SK-N-SH (cell line): ENCODE measurements around the gene LGR6. TPM values are rescaled to one million over a fixed set of nuclear protein-coding genes. Genes with fewer than 3 reads are reported as not detected.

Source experiments
- CTCF ChIA-PET: fragments of 300-600, 350-600 bp; formaldehyde crosslinking; extraction: SDS; loops from one replicate; lab custom pipeline; 2021; lab: Yijun Ruan, JAX
- POLR2A ChIA-PET: fragments of 350-600 bp; sonication (Branson Sonifier 250); formaldehyde crosslinking; extraction: SDS; loops from one replicate; lab custom pipeline; 2020; ENCODE audit warnings: antibody characterized with exemption, inconsistent platforms; lab: Yijun Ruan, JAX
- DNase-seq: peaks from one replicate; pipeline ENCODE4 v3.0.0; 2012
- H2AFZ ChIP-seq: fragments of 200-600 bp; sonication (generic); 2 replicates; pipeline ENCODE4 v1.8.1; 2016; ENCODE audit warnings: antibody characterized with exemption, mild to moderate bottlenecking, low read depth
- H3F3A ChIP-seq: fragments of 200-600 bp; sonication (generic); replicated peaks from 2 replicates; pipeline ENCODE3; 2016; ENCODE audit warnings: antibody characterized with exemption, mild to moderate bottlenecking; ENCODE audit not compliant: insufficient read depth
- H3K27ac ChIP-seq, 2 experiments: fragments of 200-500 bp in 1 of 2; fragments of 200-600 bp in 1 of 2; sonication (Bioruptor generic) in 1 of 2; sonication (generic), shearing (Covaris generic) in 1 of 2; 2 replicates each; pipeline versions ENCODE4 v1.5.1 to v1.6.1; 2014 to 2016; ENCODE audit warnings: low read depth in 2 of 2, inconsistent platforms in 1 of 2, low read length in 1 of 2, mild to moderate bottlenecking in 1 of 2, mixed read lengths in 1 of 2
- H3K27me3 ChIP-seq: fragments of 200-600 bp; sonication (generic), shearing (Covaris generic); 2 replicates; pipeline ENCODE4 v1.6.1; 2016; ENCODE audit warnings: mixed run types; ENCODE audit not compliant: insufficient read depth
- H3K36me3 ChIP-seq, 2 experiments: fragments of 200-500 bp in 1 of 2; fragments of 200-600 bp in 1 of 2; sonication (Bioruptor generic) in 1 of 2; sonication (generic) in 1 of 2; replicated peaks in 1 of 2; 2 replicates each; pipeline versions ENCODE3 to v1.5.1; 2014 to 2016; ENCODE audit warnings: low read length in 1 of 2, mild to moderate bottlenecking in 1 of 2; ENCODE audit not compliant: insufficient read depth in 2 of 2, control insufficient read depth in 1 of 2
- H3K4me1 ChIP-seq, 2 experiments: fragments of 200-500 bp in 1 of 2; fragments of 200-600 bp in 1 of 2; sonication (Bioruptor generic) in 1 of 2; sonication (generic), shearing (Covaris generic) in 1 of 2; 2 replicates each; pipeline versions ENCODE4 v1.5.1 to v1.6.1; 2014 to 2016; ENCODE audit warnings: low read depth in 1 of 2, low read length in 1 of 2, mixed run types in 1 of 2; ENCODE audit not compliant: insufficient read depth in 2 of 2, control insufficient read depth in 1 of 2
- H3K4me2 ChIP-seq: fragments of 200-600 bp; sonication (generic), shearing (Covaris generic); 2 replicates; pipeline ENCODE4 v1.6.1; 2017; ENCODE audit warnings: mixed run types
- H3K4me3 ChIP-seq, 2 experiments: fragments of 200-500 bp in 1 of 2; fragments of 200-600 bp in 1 of 2; sonication (Bioruptor generic) in 1 of 2; sonication (generic), shearing (Covaris generic) in 1 of 2; 2 replicates each; pipeline versions ENCODE4 v1.5.1 to v1.8.1; 2014 to 2016; ENCODE audit warnings: low read depth in 2 of 2, inconsistent platforms in 1 of 2, low read length in 1 of 2, mild to moderate bottlenecking in 1 of 2, mixed read lengths in 1 of 2, moderate library complexity in 1 of 2
- H3K79me2 ChIP-seq: fragments of 200-600 bp; sonication (generic); 2 replicates; pipeline ENCODE4 v1.8.1; 2017; ENCODE audit warnings: mild to moderate bottlenecking; ENCODE audit not compliant: insufficient read depth
- H3K9ac ChIP-seq: fragments of 200-600 bp; sonication (generic); 2 replicates; pipeline ENCODE4 v1.6.1; 2017; ENCODE audit warnings: mixed run types
- H3K9me2 ChIP-seq: fragments of 200-600 bp; sonication (generic); 2 replicates; pipeline ENCODE4 v1.6.1; 2017; ENCODE audit warnings: mixed run types
- H3K9me3 ChIP-seq: fragments of 200-600 bp; sonication (generic); 2 replicates; pipeline ENCODE4 v1.6.1; 2017; ENCODE audit warnings: mixed run types, mild to moderate bottlenecking, moderate library complexity
- H4K20me1 ChIP-seq: fragments of 200-600 bp; sonication (generic); 2 replicates; pipeline ENCODE4 v1.6.1; 2017; ENCODE audit warnings: mild to moderate bottlenecking, mixed run types; ENCODE audit not compliant: insufficient read depth
- ELF1 ChIP-seq: IDR thresholded peaks from 2 replicates; pipeline ENCODE4 v1.4.0; 2012
- EP300 ChIP-seq, 2 experiments: IDR thresholded peaks; 2 replicates each; pipeline versions ENCODE4 v1.4.0 to v1.6.1; 2012; ENCODE audit warnings: borderline replicate concordance in 1 of 2, low read depth in 1 of 2, low read length in 1 of 2
- FOSL2 ChIP-seq: IDR thresholded peaks from 2 replicates; pipeline ENCODE4 v1.4.0; 2012; ENCODE audit warnings: low read depth, mild to moderate bottlenecking, moderate library complexity, borderline replicate concordance
- FOXJ3 ChIP-seq: sonication (generic); formaldehyde crosslinking; IDR thresholded peaks from 2 replicates; pipeline ENCODE4 v1.5.1; 2020; ENCODE audit warnings: mild to moderate bottlenecking, missing genetic modification reagents
- FOXM1 ChIP-seq: IDR thresholded peaks from 2 replicates; pipeline ENCODE4 v1.4.0; 2012; ENCODE audit warnings: low read depth, mild to moderate bottlenecking
- GABPA ChIP-seq: IDR thresholded peaks from 2 replicates; pipeline ENCODE4 v1.4.0; 2012; ENCODE audit warnings: low read depth, mild to moderate bottlenecking
- JUND ChIP-seq: IDR thresholded peaks from 2 replicates; pipeline ENCODE4 v1.4.0; 2012
- MEF2A ChIP-seq: IDR thresholded peaks from 2 replicates; pipeline ENCODE4 v1.4.0; 2012; ENCODE audit warnings: low read depth, borderline replicate concordance
- MXI1 ChIP-seq: IDR thresholded peaks from 2 replicates; pipeline ENCODE4 v1.6.1; 2012; ENCODE audit warnings: mild to moderate bottlenecking, low read depth, low read length, improper control_type of control experiment
- NFIC ChIP-seq: IDR thresholded peaks from 2 replicates; pipeline ENCODE4 v1.4.0; 2012; ENCODE audit warnings: borderline replicate concordance
- NRF1 ChIP-seq: IDR thresholded peaks from 2 replicates; pipeline ENCODE4 v1.6.1; 2012; ENCODE audit warnings: low read depth, mild to moderate bottlenecking, low read length
- POLR2AphosphoS5 ChIP-seq: IDR thresholded peaks from 2 replicates; pipeline ENCODE4 v1.6.1; 2012; ENCODE audit warnings: low read depth, low read length
- RCOR1 ChIP-seq: fragments of 150-350 bp; IDR thresholded peaks from 2 replicates; pipeline ENCODE4 v1.6.1; 2017; ENCODE audit warnings: antibody characterized with exemption, low read length
- RFX5 ChIP-seq: IDR thresholded peaks from 2 replicates; pipeline ENCODE4 v1.6.1; 2012; ENCODE audit warnings: mild to moderate bottlenecking, improper control_type of control experiment, low read length
- RXRA ChIP-seq: IDR thresholded peaks from 2 replicates; pipeline ENCODE4 v1.4.0; 2012; ENCODE audit warnings: low read depth, mild to moderate bottlenecking, borderline replicate concordance
- TAF1 ChIP-seq: IDR thresholded peaks from 2 replicates; pipeline ENCODE4 v1.6.1; 2012; ENCODE audit warnings: low read depth, mild to moderate bottlenecking, low read length, moderate library complexity, borderline replicate concordance
- TCF12 ChIP-seq: IDR thresholded peaks from 2 replicates; pipeline ENCODE4 v1.4.0; 2012
- USF1 ChIP-seq: IDR thresholded peaks from 2 replicates; pipeline ENCODE4 v1.4.0; 2012; ENCODE audit warnings: low read depth, borderline replicate concordance
- ZBTB33 ChIP-seq: IDR thresholded peaks from 2 replicates; pipeline ENCODE4 v1.4.0; 2012; ENCODE audit warnings: low read depth, borderline replicate concordance
- WGBS: methylation state at CpG from one replicate; pipeline ENCODE4 v1.1.6; 2017; ENCODE audit warnings: low lambda C conversion rate; 5-methylcytosine and 5-hydroxymethylcytosine counted together
- polyA plus RNA-seq, 3 experiments: library from polyadenylated mRNA; depleted of rRNA; stranded (reverse); fragments of >200 nt; gene quantifications; 2 replicates each; pipeline ENCODE4 v1.2.3, GENCODE V29; 2012

LGR6 gene
- polyA plus RNA-seq, 1 of the 3 experiments (the other 2 are of a cell fraction), result 0.03 TPM

- Histone ChIP-seq H3K9me2 (no peaks in the 10 kb centered on the region), H2AFZ (no peak overlapping the region), H3K79me2 (no peaks in the 10 kb centered on the region), H3F3A (no peaks in the 10 kb centered on the region), H3K4me1 (no peaks in the 10 kb centered on the region), H4K20me1 (no peaks in the 10 kb centered on the region), H3K27ac (no peak overlapping the region), H3K9ac (no peak overlapping the region), H3K4me3 (no peak overlapping the region), H3K9me3 (no peaks in the 10 kb centered on the region), H3K36me3 (no peaks in the 10 kb centered on the region), H3K4me2 (no peak overlapping the region), H3K27me3 (no peaks in the 10 kb centered on the region)
- ChIA-PET POLR2A (no interaction called here), CTCF (interaction anchor here (0.8 to 1.9 kb wide), 5 partner anchors 8 to 135 kb away, joined by 3 to 7 read pairs (median 4); no protein-coding TSS in a partner anchor)
- DNase-seq, result no peak
- 81% methylated on average over 4 of the region's 4 CpGs for WGBS
- TF ChIP-seq RFX5 (no peak), ELF1 (no peak), TCF12 (no peak), NRF1 (no peak), MEF2A (no peak), TAF1 (no peak), POLR2AphosphoS5 (no peak), JUND (no peak), MXI1 (no peak), ZBTB33 (no peak), FOXM1 (no peak), RCOR1 (no peak), FOXJ3 (no peak), GABPA (no peak), FOSL2 (no peak), NFIC (no peak), EP300 (IDR thresholded peaks at IDR 0.05; ENCODE audit: borderline replicate concordance in 1 of 2, low read depth in 1 of 2, low read length in 1 of 2) (no peak), USF1 (no peak)
Measured at GRCh38 chr1:202323731-202324130, 130.1 kb downstream of the LGR6 start.

GRCh38 chr1:202324646-202325045 is 131.0 kb downstream of the LGR6 start:
- POLR2A ChIA-PET, result no interaction called here

More at GRCh38 chr1:202324646-202325045, 131.0 kb downstream of the LGR6 start:
- Histone ChIP-seq H3K4me2 (no peak overlapping the region), H3K27ac (no peak overlapping the region), H3F3A (no peaks in the 10 kb centered on the region), H2AFZ (no peak overlapping the region), H4K20me1 (no peaks in the 10 kb centered on the region), H3K36me3 (peaks cover 0 to 3% of the 10 kb centered on the region in 2 experiments), H3K27me3 (no peaks in the 10 kb centered on the region), H3K4me1 (no peaks in the 10 kb centered on the region), H3K4me3 (no peak overlapping the region), H3K9me2 (no peaks in the 10 kb centered on the region), H3K9ac (no peak overlapping the region), H3K9me3 (no peaks in the 10 kb centered on the region), H3K79me2 (no peaks in the 10 kb centered on the region)
- DNase-seq, result no peak
- CTCF ChIA-PET, result interaction anchor here (1.1 to 1.9 kb wide), 3 partner anchors 9 to 135 kb away, joined by 3 to 7 read pairs (median 6); no protein-coding TSS in a partner anchor
- 81% methylated on average over 2 of the region's 2 CpGs for WGBS
- TF ChIP-seq RXRA (no peak), RFX5 (no peak)
